HUES6 (cell line): ENCODE data around the gene RPL18A.

Experiments used
- H3K27ac ChIP-seq: 2 replicates; pipeline ENCODE4 v1.7.0; 2013; ENCODE audit warnings: low read depth, mild to moderate bottlenecking, low read length, inconsistent platforms
- H3K27me3 ChIP-seq: 2 replicates; pipeline ENCODE4 v1.6.1; 2013; ENCODE audit warnings: low read length; ENCODE audit not compliant: control insufficient read depth, insufficient read depth
- H3K36me3 ChIP-seq: 2 replicates; pipeline ENCODE4 v1.6.1; 2013; ENCODE audit warnings: low read length; ENCODE audit not compliant: control insufficient read depth, insufficient read depth
- H3K4me1 ChIP-seq: 2 replicates; pipeline ENCODE4 v1.6.1; 2013; ENCODE audit warnings: low read length; ENCODE audit not compliant: control insufficient read depth, insufficient read depth
- H3K4me3 ChIP-seq: 2 replicates; pipeline ENCODE4 v1.5.1; 2013; ENCODE audit warnings: low read depth, low read length
- H3K9ac ChIP-seq: one replicate; pipeline ENCODE4 v1.6.1; 2013; ENCODE audit warnings: mild to moderate bottlenecking, low read length
- H3K9me3 ChIP-seq: 2 replicates; pipeline ENCODE4 v1.6.1; 2013; ENCODE audit warnings: low read depth, low read length; ENCODE audit not compliant: control insufficient read depth, insufficient read depth

Gene RPL18A

GRCh38 chr19:17859533-17860330 lies at the start of gene RPL18A:
TSS of gene RPL18A (plus strand) at chr19:17859910. CDS start at chr19:17859957, 47 bp downstream.
- H3K36me3 ChIP-seq, result peaks cover 48% of the 10 kb centered on the region
- H3K9ac ChIP-seq, result peak within 1 kb of the TSS; percentile 99
- H3K27me3 ChIP-seq, result no peaks in the 10 kb centered on the region
- peak within 1 kb of the TSS; percentile 93 for H3K27ac ChIP-seq
- H3K4me1 ChIP-seq, result peaks cover 4% of the 10 kb centered on the region; the same call in 1 of the 2 replicates
- H3K9me3 ChIP-seq, result no peaks in the 10 kb centered on the region
- H3K4me3 ChIP-seq, result peak within 1 kb of the TSS; percentile 99

- H3K9me3 ChIP-seq, result no peaks in the 10 kb centered on the region
- H3K27ac ChIP-seq, result no peak overlapping the region
- H3K36me3 ChIP-seq, result no peaks in the 10 kb centered on the region
- no peaks in the 10 kb centered on the region for H3K27me3 ChIP-seq
- no peak overlapping the region for H3K9ac ChIP-seq
- no peaks in the 10 kb centered on the region for H3K4me1 ChIP-seq
- H3K4me3 ChIP-seq, result no peak overlapping the region
Observed at GRCh38 chr19:17811103-17811502, 48.6 kb upstream of the RPL18A start.

- H3K4me1 ChIP-seq, result no peaks in the 10 kb centered on the region
- no peaks in the 10 kb centered on the region for H3K36me3 ChIP-seq
- no peaks in the 10 kb centered on the region for H3K9me3 ChIP-seq
- no peaks in the 10 kb centered on the region for H3K27me3 ChIP-seq
- H3K4me3 ChIP-seq, result no peak overlapping the region
- no peak overlapping the region for H3K9ac ChIP-seq
- no peak overlapping the region for H3K27ac ChIP-seq
Observed at GRCh38 chr19:17811681-17812080, 48.0 kb upstream of the RPL18A start.

GRCh38 chr19:17812099-17812498 lies 47.6 kb upstream of the RPL18A start:
- Histone ChIP-seq H3K27me3 (no peaks in the 10 kb centered on the region), H3K4me1 (no peaks in the 10 kb centered on the region), H3K27ac (no peak overlapping the region), H3K36me3 (no peaks in the 10 kb centered on the region), H3K9ac (no peak overlapping the region), H3K4me3 (no peak overlapping the region), H3K9me3 (no peaks in the 10 kb centered on the region)

GRCh38 chr19:17817668-17818363 lies 41.9 kb upstream of the RPL18A start:
- Histone ChIP-seq H3K4me1 (no peaks in the 10 kb centered on the region), H3K27me3 (no peaks in the 10 kb centered on the region), H3K27ac (no peak overlapping the region), H3K9ac (no peak overlapping the region), H3K4me3 (no peak overlapping the region), H3K9me3 (no peaks in the 10 kb centered on the region), H3K36me3 (no peaks in the 10 kb centered on the region)

GRCh38 chr19:17821190-17821589 lies 38.5 kb upstream of the RPL18A start, which contains the start of gene INSL3:
TSS of gene INSL3 (minus strand) at chr19:17821519. CDS start at chr19:17821506, 13 bp downstream.
- Histone ChIP-seq H3K9me3 (no peaks in the 10 kb centered on the region), H3K27me3 (no peaks in the 10 kb centered on the region), H3K4me3 (no peak within 1 kb of the TSS), H3K27ac (no peak within 1 kb of the TSS), H3K9ac (no peak within 1 kb of the TSS), H3K36me3 (no peaks in the 10 kb centered on the region), H3K4me1 (no peaks in the 10 kb centered on the region)

GRCh38 chr19:17824339-17824738 lies 35.4 kb upstream of the RPL18A start:
- Histone ChIP-seq H3K4me3 (no peak overlapping the region), H3K4me1 (no peaks in the 10 kb centered on the region), H3K9ac (no peak overlapping the region), H3K27me3 (no peaks in the 10 kb centered on the region), H3K27ac (no peak overlapping the region), H3K9me3 (no peaks in the 10 kb centered on the region), H3K36me3 (no peaks in the 10 kb centered on the region)

- Histone ChIP-seq H3K9ac (no peak overlapping the region), H3K4me3 (no peak overlapping the region), H3K9me3 (no peaks in the 10 kb centered on the region), H3K27ac (no peak overlapping the region), H3K27me3 (peaks cover 6% of the 10 kb centered on the region), H3K4me1 (peaks cover 8% of the 10 kb centered on the region), H3K36me3 (no peaks in the 10 kb centered on the region)
Observed at GRCh38 chr19:17826508-17827056, 33.1 kb upstream of the RPL18A start.

- H3K27me3 ChIP-seq, result peaks cover 20% of the 10 kb centered on the region
- peak overlapping the region; percentile 34 for H3K9ac ChIP-seq
- H3K4me1 ChIP-seq, result peaks cover 14% of the 10 kb centered on the region
- no peak overlapping the region for H3K27ac ChIP-seq
- H3K36me3 ChIP-seq, result no peaks in the 10 kb centered on the region
- no peaks in the 10 kb centered on the region for H3K9me3 ChIP-seq
- peak overlapping the region; percentile 73 for H3K4me3 ChIP-seq
Observed at GRCh38 chr19:17829855-17830566, 29.7 kb upstream of the RPL18A start.

GRCh38 chr19:17830567-17831418 lies 28.9 kb upstream of the RPL18A start:
- H3K27me3 ChIP-seq, result peaks cover 20% of the 10 kb centered on the region
- peaks cover 21% of the 10 kb centered on the region for H3K4me1 ChIP-seq
- no peak overlapping the region for H3K27ac ChIP-seq
- H3K9ac ChIP-seq, result peak overlapping the region; percentile 37
- H3K4me3 ChIP-seq, result peak overlapping the region; percentile 84
- H3K9me3 ChIP-seq, result no peaks in the 10 kb centered on the region
- H3K36me3 ChIP-seq, result no peaks in the 10 kb centered on the region
